Endothelial cell of umbilical vein (primary cell): ENCODE data around the gene KCND1. TPM values are rescaled to one million over a fixed set of nuclear protein-coding genes. Genes with fewer than 3 reads are reported as not detected.

Experiments used
- BruUV-seq: library from RNA; stranded (reverse); fragments of 400-500 nt; replicated peaks from 2 replicates; lab custom pipeline; 2021; lab: Mats Ljungman, UMichigan
- CTCF ChIA-PET: fragments of 300-600, 350-600 bp; sonication (Branson Sonifier 250); formaldehyde crosslinking; loops from one replicate; lab custom pipeline; 2021; ENCODE audit warnings: antibody characterized with exemption, inconsistent platforms; lab: Charles Lee
- POLR2A ChIA-PET: fragments of 300-600, 350-600 bp; sonication (Branson Sonifier 250); formaldehyde crosslinking; loops from one replicate; lab custom pipeline; 2021; ENCODE audit warnings: antibody characterized with exemption, inconsistent platforms; lab: Charles Lee
- DNase-seq: peaks from one replicate; pipeline ENCODE4 v3.0.0-alpha.2; 2011; ENCODE audit warnings: low read depth, low spot score
- FAIRE-seq: peaks from 2 replicates; lab custom pipeline; 2011; peaks lifted over from hg19 to GRCh38; lab: Jason Lieb, UNC
- H2AFZ ChIP-seq: 2 replicates; pipeline ENCODE4 v1.6.0; 2012; ENCODE audit warnings: low read depth, low read length, control low read depth, inconsistent platforms
- H3K27ac ChIP-seq: 2 replicates; pipeline ENCODE4 v1.5.1; 2011; ENCODE audit warnings: low read depth, mild to moderate bottlenecking, control low read depth, low read length, moderate library complexity; ENCODE audit not compliant: insufficient read depth
- H3K27me3 ChIP-seq, 2 experiments: 2 replicates each; pipeline versions ENCODE4 v1.6.0 to v1.6.1; 2011; ENCODE audit warnings: low read length in 2 of 2, mixed read lengths in 1 of 2; ENCODE audit not compliant: control insufficient read depth in 2 of 2, insufficient read depth in 2 of 2
- H3K36me3 ChIP-seq, 2 experiments: 2 replicates in 1 of 2; 3 replicates in 1 of 2; pipeline ENCODE4 v1.5.1; 2011; ENCODE audit warnings: low read length in 2 of 2, mild to moderate bottlenecking in 1 of 2, moderate library complexity in 1 of 2; ENCODE audit not compliant: control insufficient read depth in 2 of 2, insufficient read depth in 2 of 2; ENCODE audit errors: extremely low read depth in 1 of 2
- H3K4me1 ChIP-seq: 3 replicates; pipeline ENCODE4 v1.5.1; 2011; ENCODE audit warnings: mild to moderate bottlenecking, low read length; ENCODE audit not compliant: control insufficient read depth, insufficient read depth; ENCODE audit errors: extremely low read depth
- H3K4me2 ChIP-seq: 2 replicates; pipeline ENCODE4 v1.6.1; 2011; ENCODE audit warnings: low read length, control low read depth, mixed read lengths; ENCODE audit not compliant: insufficient read depth
- H3K4me3 ChIP-seq, 3 experiments: fragments of 200-600 bp in 1 of 3; sonication (generic), shearing (Covaris generic) in 1 of 3; replicated peaks in 1 of 3; 2 replicates each; pipeline ENCODE4 v1.5.1; 2011 to 2016; ENCODE audit warnings: control low read depth in 3 of 3, low read length in 3 of 3, mild to moderate bottlenecking in 2 of 3, inconsistent platforms in 1 of 3, low read depth in 1 of 3, moderate library complexity in 1 of 3; ENCODE audit not compliant: insufficient read depth in 1 of 3
- H3K79me2 ChIP-seq: 2 replicates; pipeline ENCODE4 v1.6.0; 2012; ENCODE audit warnings: low read length, inconsistent platforms; ENCODE audit not compliant: control insufficient read depth, insufficient read depth
- H3K9ac ChIP-seq: replicated peaks from 2 replicates; pipeline ENCODE3; 2011; ENCODE audit warnings: low read length, control low read depth; ENCODE audit not compliant: insufficient read depth; ENCODE audit errors: extremely low read depth
- H3K9me1 ChIP-seq: replicated peaks from 3 replicates; pipeline ENCODE4 v1.6.0; 2011; ENCODE audit warnings: mild to moderate bottlenecking, low read length; ENCODE audit not compliant: control insufficient read depth, insufficient read depth; ENCODE audit errors: extremely low read depth
- H3K9me3 ChIP-seq: replicated peaks from 2 replicates; pipeline ENCODE4 v1.5.1; 2012; ENCODE audit warnings: low read length, inconsistent platforms; ENCODE audit not compliant: control insufficient read depth, insufficient read depth
- H4K20me1 ChIP-seq: replicated peaks from 2 replicates; pipeline ENCODE3; 2011; ENCODE audit warnings: mild to moderate bottlenecking, low read length; ENCODE audit not compliant: control insufficient read depth, insufficient read depth; ENCODE audit errors: extremely low read depth
- CTCF ChIP-seq, 2 donors: IDR thresholded peaks; 1 replicate in 1 of 2; 2 replicates in 1 of 2; pipeline ENCODE4 v1.5.1; 2011; ENCODE audit warnings: low read length in 2 of 2, mild to moderate bottlenecking in 2 of 2, moderate library complexity in 2 of 2, control low read depth in 1 of 2, inconsistent platforms in 1 of 2, low read depth in 1 of 2; ENCODE audit not compliant: insufficient read depth in 1 of 2; ENCODE audit errors: extremely low read depth in 1 of 2
- EZH2 ChIP-seq: IDR thresholded peaks from 2 replicates; pipeline ENCODE4 v1.6.1; 2012; ENCODE audit warnings: borderline replicate concordance, low read depth, mild to moderate bottlenecking, moderate library complexity, low read length, inconsistent platforms; ENCODE audit not compliant: severe bottlenecking
- FOS ChIP-seq: IDR thresholded peaks from 2 replicates; pipeline ENCODE4 v1.6.1; 2011; ENCODE audit warnings: mild to moderate bottlenecking, low read length, moderate library complexity, borderline replicate concordance; ENCODE audit not compliant: insufficient read depth
- GATA2 ChIP-seq: IDR thresholded peaks from 2 replicates; pipeline ENCODE4 v1.7.0; 2011; ENCODE audit warnings: low read depth, mild to moderate bottlenecking, moderate library complexity, mixed read lengths, low read length; ENCODE audit not compliant: insufficient read length, insufficient read depth
- JUN ChIP-seq: IDR thresholded peaks from 2 replicates; pipeline ENCODE4 v1.6.1; 2011; ENCODE audit warnings: borderline replicate concordance, low read depth; ENCODE audit not compliant: insufficient read length, insufficient read depth
- MAX ChIP-seq: IDR thresholded peaks from 2 replicates; pipeline ENCODE4 v1.6.1; 2011; ENCODE audit not compliant: insufficient read depth, insufficient read length
- MYC ChIP-seq: IDR thresholded peaks from one replicate; pipeline ENCODE4 v1.6.1; 2011; ENCODE audit warnings: mild to moderate bottlenecking, low read depth, low read length
- POLR2A ChIP-seq: IDR thresholded peaks from 2 replicates; pipeline ENCODE4 v1.6.1; 2012; ENCODE audit warnings: low read depth, mild to moderate bottlenecking, control low read depth, low read length
- POLR2AphosphoS5 ChIP-seq: IDR thresholded peaks from 2 replicates; pipeline ENCODE4 v1.6.1; 2012; ENCODE audit warnings: low read depth, mild to moderate bottlenecking, control low read depth, low read length, moderate library complexity; ENCODE audit not compliant: insufficient read depth
- dilution Hi-C: fragments of 300-500 bp; cut with MboI; formaldehyde crosslinking; loops from one replicate; pipeline ENCODE4 v1.15.0; 2019; ENCODE audit warnings: low sequenced_read_pairs; ENCODE audit not compliant: extremely low pct_ligation_motif_present
- intact Hi-C: fragments of 100-400 bp; cut with micrococcal nuclease; formaldehyde crosslinking; loops from one replicate; pipeline ENCODE4 v1.10.0; 2022
- polyA plus RNA-seq, 4 experiments: library from polyadenylated mRNA; depleted of rRNA in 3 of 4; stranded (reverse) in 3 of 4; unstranded in 1 of 4; fragments of >200 nt; gene quantifications; 2 replicates each; pipeline versions ENCODE4 v1.2.1 to v1.2.3, GENCODE V29; 2011 to 2012; ENCODE audit warnings: missing spikeins in 1 of 4
- total RNA-seq: library from RNA; stranded (reverse); gene quantifications from 2 replicates; pipeline ENCODE4 v1.2.3, GENCODE V29; 2021

KCND1 gene
- total and polyA plus RNA-seq, 2 donors (not counting 3 experiments of a cell fraction or from before 2014, with no cell fraction given), result 0.54 to 1.3 TPM

GRCh38 chrX:48927736-48928382, 43.8 kb downstream of the KCND1 start:
- CTCF ChIA-PET, result interaction anchor here (0.5 kb wide), 1 partner anchor 8 kb away, joined by 3 read pairs; no protein-coding TSS in a partner anchor
- H3K9me1 ChIP-seq, result no peaks in the 10 kb centered on the region
- H3K27me3 ChIP-seq, result no peaks in the 10 kb centered on the region
- H4K20me1 ChIP-seq, result no peaks in the 10 kb centered on the region
- H3K4me3 ChIP-seq, result no peak overlapping the region
- H3K27ac ChIP-seq, result no peak overlapping the region
- FAIRE-seq (peak; percentile 50), DNase-seq (no peak)
- no peak for TF ChIP-seq GATA2
- TF ChIP-seq FOS, result no peak
- TF ChIP-seq EZH2, result no peak
- TF ChIP-seq JUN, result no peak
- no peak for TF ChIP-seq MAX
- no peak for TF ChIP-seq POLR2AphosphoS5
- TF ChIP-seq CTCF (IDR thresholded peaks at IDR 0.05; ENCODE audit: extremely low read depth in 1 of 2, insufficient read depth in 1 of 2, low read depth in 1 of 2, low read length in 2 of 2), result no peak
- TF ChIP-seq MYC, result no peak
- TF ChIP-seq POLR2A, result no peak
- intact Hi-C loops (no loop called here), dilution Hi-C loops (no loop called here)
- no peak overlapping the region for H2AFZ ChIP-seq
- BruUV-seq, result no TSS peak
- no peaks in the 10 kb centered on the region for H3K9me3 ChIP-seq
- H3K36me3 ChIP-seq, result peaks cover 0 to 10% of the 10 kb centered on the region in 2 experiments
- POLR2A ChIA-PET, result no interaction called here
- no peak overlapping the region for H3K9ac ChIP-seq
- no peak overlapping the region for H3K4me2 ChIP-seq
- H3K79me2 ChIP-seq, result no peaks in the 10 kb centered on the region
- no peaks in the 10 kb centered on the region for H3K4me1 ChIP-seq
